ENCODE data around the gene ETFA.

ETFA gene

GRCh38 chr15:76209942-76210341 lies 101.3 kb downstream of the ETFA start:
- TF ChIP-seq CTCF (IDR thresholded peaks at IDR 0.05; ENCODE audit: insufficient read depth, low read length, poor library complexity, severe bottlenecking): no peak
- no peak for DNase-seq (ENCODE audit: extremely low read depth, insufficient read length)
- H3K36me3 ChIP-seq (ENCODE audit: control insufficient read depth, insufficient read depth, low read length): peaks cover 29% of the 10 kb centered on the region
- no peak overlapping the region for H3K4me3 ChIP-seq (replicated peaks; ENCODE audit: low read depth, low read length)
- H3K27me3 ChIP-seq (replicated peaks; ENCODE audit: control insufficient read depth, insufficient read depth, low read length): no peaks in the 10 kb centered on the region

- no peak for DNase-seq (ENCODE audit: extremely low read depth, insufficient read length)
- TF ChIP-seq CTCF (IDR thresholded peaks at IDR 0.05; ENCODE audit: insufficient read depth, low read length, poor library complexity, severe bottlenecking): no peak
- no peaks in the 10 kb centered on the region for H3K27me3 ChIP-seq (replicated peaks; ENCODE audit: control insufficient read depth, insufficient read depth, low read length)
- no peak overlapping the region for H3K4me3 ChIP-seq (replicated peaks; ENCODE audit: low read depth, low read length)
- peaks cover 28% of the 10 kb centered on the region for H3K36me3 ChIP-seq (ENCODE audit: control insufficient read depth, insufficient read depth, low read length)
These were observed 101.7 kb downstream of the ETFA start for GRCh38 chr15:76209523-76209922.

GRCh38 chr15:76208786-76209424 lies 102.4 kb downstream of the ETFA start:
- Histone ChIP-seq H3K27me3 (replicated peaks; ENCODE audit: control insufficient read depth, insufficient read depth, low read length) (no peaks in the 10 kb centered on the region), H3K4me3 (replicated peaks; ENCODE audit: low read depth, low read length) (no peak overlapping the region), H3K36me3 (ENCODE audit: control insufficient read depth, insufficient read depth, low read length) (peaks cover 26% of the 10 kb centered on the region)
- TF ChIP-seq CTCF (IDR thresholded peaks at IDR 0.05; ENCODE audit: insufficient read depth, low read length, poor library complexity, severe bottlenecking): no peak
- no peak for DNase-seq (ENCODE audit: extremely low read depth, insufficient read length)

GRCh38 chr15:76208084-76208785 lies 103.0 kb downstream of the ETFA start:
- no peak for TF ChIP-seq CTCF (IDR thresholded peaks at IDR 0.05; ENCODE audit: insufficient read depth, low read length, poor library complexity, severe bottlenecking)
- Histone ChIP-seq H3K27me3 (replicated peaks; ENCODE audit: control insufficient read depth, insufficient read depth, low read length) (no peaks in the 10 kb centered on the region), H3K36me3 (ENCODE audit: control insufficient read depth, insufficient read depth, low read length) (peaks cover 23% of the 10 kb centered on the region), H3K4me3 (replicated peaks; ENCODE audit: low read depth, low read length) (no peak overlapping the region)
- no peak for DNase-seq (ENCODE audit: extremely low read depth, insufficient read length)

GRCh38 chr15:76206325-76206976 lies 104.8 kb downstream of the ETFA start:
- no peak for TF ChIP-seq CTCF (IDR thresholded peaks at IDR 0.05; ENCODE audit: insufficient read depth, low read length, poor library complexity, severe bottlenecking)
- Histone ChIP-seq H3K36me3 (ENCODE audit: control insufficient read depth, insufficient read depth, low read length) (peaks cover 15% of the 10 kb centered on the region), H3K4me3 (replicated peaks; ENCODE audit: low read depth, low read length) (no peak overlapping the region), H3K27me3 (replicated peaks; ENCODE audit: control insufficient read depth, insufficient read depth, low read length) (no peaks in the 10 kb centered on the region)
- no peak for DNase-seq (ENCODE audit: extremely low read depth, insufficient read length)
